WI38 (cell line): ENCODE data around the gene PTPRE.

Source experiments
- H3K4me3 ChIP-seq: 2 replicates; pipeline ENCODE4 v1.5.1; 2011; ENCODE audit warnings: low read depth, mild to moderate bottlenecking, control low read depth, low read length
- CTCF ChIP-seq: IDR thresholded peaks from 2 replicates; pipeline ENCODE4 v1.5.1; 2012; ENCODE audit warnings: low read depth, mild to moderate bottlenecking, control low read depth, low read length

Gene PTPRE

GRCh38 chr10:127889605-127890195 lies 17.2 kb upstream of the PTPRE start:
- H3K4me3 ChIP-seq: no peak overlapping the region
- TF ChIP-seq CTCF: no peak

GRCh38 chr10:127890216-127890615 lies 16.7 kb upstream of the PTPRE start:
- TF ChIP-seq CTCF: no peak

GRCh38 chr10:127890832-127891334 lies 16.0 kb upstream of the PTPRE start:
- no peak for TF ChIP-seq CTCF
- H3K4me3 ChIP-seq: no peak overlapping the region

More at GRCh38 chr10:127890216-127890615, 16.7 kb upstream of the PTPRE start:
- no peak overlapping the region for H3K4me3 ChIP-seq

- no peak for TF ChIP-seq CTCF
- H3K4me3 ChIP-seq: no peak within 1 kb of the TSS
Measured at GRCh38 chr10:127892743-127893142, 14.2 kb upstream of the PTPRE start, which contains the start of gene CLRN3. Gene CLRN3 (minus strand): TSS chr10:127892941. CDS start chr10:127892784, 157 bp downstream.

- TF ChIP-seq CTCF: no peak
- no peak overlapping the region for H3K4me3 ChIP-seq
Measured at GRCh38 chr10:127894146-127894545, 12.8 kb upstream of the PTPRE start.

GRCh38 chr10:127896590-127896989 lies 10.3 kb upstream of the PTPRE start:
- H3K4me3 ChIP-seq: no peak overlapping the region

GRCh38 chr10:127897177-127897576 lies 9.7 kb upstream of the PTPRE start:
- no peak for TF ChIP-seq CTCF
- no peak overlapping the region for H3K4me3 ChIP-seq

More at GRCh38 chr10:127896590-127896989, 10.3 kb upstream of the PTPRE start:
- no peak for TF ChIP-seq CTCF
